ENCODE measurements around the gene PPT2. TPM values are rescaled to one million over a fixed set of nuclear protein-coding genes. Genes with fewer than 3 reads are reported as not detected.
A peak's percentile ranks its signal among the peaks of the same experiment; 100 is the strongest.

The PPT2 gene
- total and polyA plus RNA-seq, 2 of the 13 experiments (the other 11 are each of a cell fraction or from before 2014, with no cell fraction given): 39.2 to 61.8 TPM

GRCh38 chr6:32153564-32154513 is at the start of gene PPT2 (continued):
- TF ChIP-seq KIAA2018 (CRISPR knock-in tag; IDR thresholded peaks at IDR 0.05; ENCODE audit: borderline replicate concordance) (peak; percentile 73; the same call in 1 of the 2 replicates), ZNF616 (CRISPR knock-in tag; IDR thresholded peaks at IDR 0.05; ENCODE audit: low read depth) (no peak), TCF7L2 (IDR thresholded peaks at IDR 0.05; ENCODE audit: low read depth, low read length) (no peak), ZNF660 (CRISPR knock-in tag; IDR thresholded peaks at IDR 0.05; ENCODE audit: borderline replicate concordance, low read depth) (no peak), ESRRA (CRISPR knock-in tag; IDR thresholded peaks at IDR 0.05; ENCODE audit: low read depth) (peak; percentile 46; the same call in 1 of the 2 replicates), ZNF512 (CRISPR knock-in tag; IDR thresholded peaks at IDR 0.05) (0 out of 2 replicates have a peak, but pooled peaks have one; percentile 61), ZNF777 (CRISPR knock-in tag; IDR thresholded peaks at IDR 0.05) (no peak; the same call in 1 of the 2 replicates), ATF3 (CRISPR knock-in tag; IDR thresholded peaks at IDR 0.05) (peak; percentile 18; the same call in 1 of the 2 replicates), ERF (CRISPR knock-in tag; IDR thresholded peaks at IDR 0.05) (peak; percentile 63; the same call in 1 of the 2 replicates), ZNF710 (CRISPR knock-in tag; IDR thresholded peaks at IDR 0.05; ENCODE audit: borderline replicate concordance) (peak; percentile 83), TOE1 (CRISPR knock-in tag; IDR thresholded peaks at IDR 0.05) (no peak), SRSF1 (optimal IDR thresholded peaks at IDR 0.05; ENCODE audit: low read depth, low read length) (no peak), HNRNPUL1 (IDR thresholded peaks at IDR 0.05; ENCODE audit: low read depth, low read length) (no peak), ARNT2 (CRISPR knock-in tag; IDR thresholded peaks at IDR 0.05; ENCODE audit: low read depth) (peak; percentile 35), ARNT (IDR thresholded peaks at IDR 0.05) (no peak)
